Liver (tissue), 9 donors: ENCODE data around the gene TSC22D2. TPM values are rescaled to one million over a fixed set of nuclear protein-coding genes. Genes with fewer than 3 reads are reported as not detected.

ENCODE experiments used
- DNase-seq: peaks from one replicate; pipeline ENCODE4 v3.0.0-alpha.2; 2017; ENCODE audit warnings: low spot score
- H3K27ac ChIP-seq, 2 donors: one replicate each; pipeline ENCODE4 v1.7.0; 2013; ENCODE audit warnings: inconsistent platforms in 2 of 2, low read length in 2 of 2, control low read depth in 1 of 2, low read depth in 1 of 2, mild to moderate bottlenecking in 1 of 2
- H3K27me3 ChIP-seq, 4 donors: one replicate each; pipeline versions ENCODE4 v1.6.1 to v1.7.0; 2013; ENCODE audit warnings: low read length in 3 of 4, inconsistent platforms in 1 of 4, mild to moderate bottlenecking in 1 of 4, moderate library complexity in 1 of 4; ENCODE audit not compliant: control insufficient read depth in 4 of 4, insufficient read depth in 4 of 4
- H3K36me3 ChIP-seq, 4 donors: one replicate each; pipeline versions ENCODE4 v1.6.1 to v1.7.0; 2013; ENCODE audit warnings: low read length in 3 of 4, mild to moderate bottlenecking in 3 of 4, low read depth in 1 of 4, moderate library complexity in 1 of 4; ENCODE audit not compliant: control insufficient read depth in 4 of 4, insufficient read depth in 3 of 4
- H3K4me1 ChIP-seq, 4 donors: one replicate each; pipeline versions ENCODE4 v1.6.1 to v1.7.0; 2013; ENCODE audit warnings: low read length in 3 of 4, mild to moderate bottlenecking in 3 of 4, moderate library complexity in 1 of 4; ENCODE audit not compliant: control insufficient read depth in 4 of 4, insufficient read depth in 4 of 4
- H3K4me3 ChIP-seq, 3 donors: one replicate each; pipeline versions ENCODE4 v1.6.1 to v1.7.0; 2013; ENCODE audit warnings: low read length in 3 of 3, control low read depth in 1 of 3, low read depth in 1 of 3, mild to moderate bottlenecking in 1 of 3
- H3K9ac ChIP-seq, 2 donors: one replicate each; pipeline ENCODE4 v1.7.0; 2013; ENCODE audit warnings: low read length in 2 of 2, mild to moderate bottlenecking in 2 of 2, moderate library complexity in 2 of 2, control low read depth in 1 of 2, low read depth in 1 of 2
- H3K9me3 ChIP-seq, 4 donors: one replicate each; pipeline versions ENCODE4 v1.6.1 to v1.7.0; 2013; ENCODE audit warnings: low read length in 3 of 4; ENCODE audit not compliant: control insufficient read depth in 4 of 4
- FOXA1 ChIP-seq: IDR thresholded peaks from 2 replicates; pipeline ENCODE4 v1.6.1; 2016; ENCODE audit warnings: antibody characterized with exemption
- FOXA2 ChIP-seq: IDR thresholded peaks from 2 replicates; pipeline ENCODE4 v1.6.1; 2016; ENCODE audit warnings: antibody characterized with exemption
- GABPA ChIP-seq, 2 donors: IDR thresholded peaks in 1 of 2; conservative IDR thresholded peaks in 1 of 2; 2 replicates each; pipeline ENCODE4 v1.6.1; 2016; ENCODE audit warnings: antibody characterized with exemption in 2 of 2, mild to moderate bottlenecking in 1 of 2, moderate library complexity in 1 of 2
- HNF4A ChIP-seq, 2 donors: conservative IDR thresholded peaks; 2 replicates each; pipeline ENCODE4 v1.6.1; 2016; ENCODE audit warnings: antibody characterized with exemption in 2 of 2, mild to moderate bottlenecking in 2 of 2
- NR2F2 ChIP-seq: IDR thresholded peaks from 2 replicates; pipeline ENCODE4 v1.6.1; 2016; ENCODE audit warnings: antibody characterized with exemption
- RAD21 ChIP-seq, 2 donors: IDR thresholded peaks; 2 replicates each; pipeline ENCODE4 v1.6.1; 2016; ENCODE audit warnings: antibody characterized with exemption in 2 of 2, mild to moderate bottlenecking in 2 of 2
- RXRA ChIP-seq, 2 donors: IDR thresholded peaks; 2 replicates each; pipeline ENCODE4 v1.6.1; 2017 to 2018; ENCODE audit warnings: antibody characterized with exemption in 2 of 2, mild to moderate bottlenecking in 1 of 2
- SP1 ChIP-seq: IDR thresholded peaks from 2 replicates; pipeline ENCODE4 v1.6.1; 2018; ENCODE audit warnings: antibody characterized with exemption, mild to moderate bottlenecking
- TAF1 ChIP-seq: conservative IDR thresholded peaks from 2 replicates; pipeline ENCODE4 v1.6.1; 2016; ENCODE audit warnings: antibody characterized with exemption, mild to moderate bottlenecking
- WGBS: extraction: QIAGEN DNeasy Blood & Tissue Kit; methylation state at CpG from one replicate; pipeline ENCODE4 v1.1.7; 2013; 5-methylcytosine and 5-hydroxymethylcytosine counted together
- polyA plus RNA-seq, 2 donors: library from polyadenylated mRNA; stranded (reverse) in 1 of 2; unstranded in 1 of 2; fragments of 200-250 nt in 1 of 2; fragments of >200 nt in 1 of 2; fragmentation: Nextera tagmentation in 1 of 2; extraction: Ambion mirVana in 1 of 2; gene quantifications; one replicate each; pipeline versions ENCODE4 v1.2.1 to v1.2.3, GENCODE V29; 2013 to 2015
- total RNA-seq, 2 donors: library from RNA; depleted of rRNA; stranded (reverse); fragments of >200 nt; gene quantifications; one replicate each; pipeline ENCODE4 v1.2.3, GENCODE V29; 2014
- TF ChIP-seq, protein P1 (sequence below): IDR thresholded peaks from 2 replicates; pipeline ENCODE4 v1.6.1; 2016; ENCODE audit warnings: antibody characterized with exemption
- TF ChIP-seq, protein P2 (sequence below): IDR thresholded peaks from 2 replicates; pipeline ENCODE4 v1.6.1; 2016; ENCODE audit warnings: antibody characterized with exemption
- TF ChIP-seq, protein P3 (sequence below): fragments of 150-350 bp; IDR thresholded peaks from 2 replicates; pipeline ENCODE4 v1.5.1; 2017; ENCODE audit warnings: improper control_type of control experiment, low read depth, low read length; ENCODE audit not compliant: missing input control
- donor health status: healthy.
- donor health status: healthy.
- donor health status: healthy.
- donor health status: healthy.
- donor health status: healthy.

TSC22D2 gene
- total and polyA plus RNA-seq, 4 donors: 4.0 to 9.6 (median 7.8) TPM

DNA sequence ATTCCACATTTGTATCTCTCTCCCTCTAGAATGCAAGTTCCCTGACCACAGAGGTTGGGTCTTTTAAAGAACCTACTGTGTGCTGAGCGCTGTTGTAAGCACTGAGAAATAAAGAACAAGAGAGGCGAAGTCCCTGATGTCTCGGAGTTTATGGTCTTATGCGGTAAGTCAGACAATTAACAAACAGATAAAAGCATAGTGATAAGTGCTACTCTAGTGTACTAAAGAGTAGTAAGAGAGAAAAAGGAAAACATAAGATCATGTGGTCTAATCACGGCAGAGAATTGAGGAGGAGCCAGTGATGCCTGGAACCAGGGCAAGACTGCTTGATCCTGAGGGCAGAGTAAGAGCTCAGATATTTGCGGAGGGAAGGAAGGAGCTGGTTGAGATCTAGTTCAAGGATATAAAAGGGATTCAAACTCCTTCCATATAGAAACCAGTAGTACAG lies 29.8 kb upstream of the TSC22D2 start:
- no peak overlapping the region for H3K27ac ChIP-seq
- H3K9ac ChIP-seq: no peak overlapping the region
- H3K27me3 ChIP-seq: no peaks in the 10 kb centered on the region
- H3K4me1 ChIP-seq: peaks cover 3 to 10% (median 3%) of the 10 kb centered on the region in 4 donors
- DNase-seq: no peak
- H3K9me3 ChIP-seq: no peaks in the 10 kb centered on the region
- 93% methylated on average over 6 of the region's 6 CpGs for WGBS
- no peak for TF ChIP-seq TAF1
- TF ChIP-seq RAD21 (IDR thresholded peaks at IDR 0.05): no peak
- no peak for TF ChIP-seq FOXA2
- TF ChIP-seq HNF4A (conservative IDR thresholded peaks at IDR 0.05): no peak
- H3K36me3 ChIP-seq: no peaks in the 10 kb centered on the region
- H3K4me3 ChIP-seq: no peak overlapping the region

DNA sequence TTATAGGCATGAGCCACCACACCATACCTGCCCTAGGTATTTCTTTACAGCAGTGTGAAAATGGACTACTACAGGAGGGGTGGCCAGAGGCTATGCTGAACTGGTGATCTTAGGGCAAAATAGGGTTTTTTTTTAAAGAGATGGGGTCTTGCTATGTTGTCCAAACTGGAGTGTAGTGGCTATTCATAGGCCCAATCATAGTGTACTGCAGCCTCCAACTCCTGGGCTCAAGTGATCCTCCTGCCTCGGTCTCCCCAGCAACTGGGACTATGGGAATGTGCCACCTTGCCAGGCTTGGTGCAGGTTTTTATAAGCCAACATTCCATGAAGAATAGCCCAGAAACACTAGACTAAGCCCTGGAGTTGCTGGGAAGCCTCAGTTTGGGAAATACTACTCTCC lies 28.6 kb upstream of the TSC22D2 start:
- Histone ChIP-seq H3K9me3 (no peaks in the 10 kb centered on the region), H3K9ac (no peak overlapping the region), H3K36me3 (no peaks in the 10 kb centered on the region), H3K27ac (no peak overlapping the region), H3K27me3 (no peaks in the 10 kb centered on the region), H3K4me1 (peaks cover 3 to 10% (median 3%) of the 10 kb centered on the region in 4 donors), H3K4me3 (no peak overlapping the region)
- DNase-seq: no peak
- 98% methylated on average over 1 of the region's 1 CpG for WGBS
- TF ChIP-seq, protein P1, sequence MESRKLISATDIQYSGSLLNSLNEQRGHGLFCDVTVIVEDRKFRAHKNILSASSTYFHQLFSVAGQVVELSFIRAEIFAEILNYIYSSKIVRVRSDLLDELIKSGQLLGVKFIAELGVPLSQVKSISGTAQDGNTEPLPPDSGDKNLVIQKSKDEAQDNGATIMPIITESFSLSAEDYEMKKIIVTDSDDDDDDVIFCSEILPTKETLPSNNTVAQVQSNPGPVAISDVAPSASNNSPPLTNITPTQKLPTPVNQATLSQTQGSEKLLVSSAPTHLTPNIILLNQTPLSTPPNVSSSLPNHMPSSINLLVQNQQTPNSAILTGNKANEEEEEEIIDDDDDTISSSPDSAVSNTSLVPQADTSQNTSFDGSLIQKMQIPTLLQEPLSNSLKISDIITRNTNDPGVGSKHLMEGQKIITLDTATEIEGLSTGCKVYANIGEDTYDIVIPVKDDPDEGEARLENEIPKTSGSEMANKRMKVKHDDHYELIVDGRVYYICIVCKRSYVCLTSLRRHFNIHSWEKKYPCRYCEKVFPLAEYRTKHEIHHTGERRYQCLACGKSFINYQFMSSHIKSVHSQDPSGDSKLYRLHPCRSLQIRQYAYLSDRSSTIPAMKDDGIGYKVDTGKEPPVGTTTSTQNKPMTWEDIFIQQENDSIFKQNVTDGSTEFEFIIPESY: no peak
- no peak for TF ChIP-seq GABPA (IDR thresholded peaks at IDR 0.05 in 1 of 2, conservative IDR thresholded peaks at IDR 0.05 in 1 of 2)
- TF ChIP-seq, protein P2, sequence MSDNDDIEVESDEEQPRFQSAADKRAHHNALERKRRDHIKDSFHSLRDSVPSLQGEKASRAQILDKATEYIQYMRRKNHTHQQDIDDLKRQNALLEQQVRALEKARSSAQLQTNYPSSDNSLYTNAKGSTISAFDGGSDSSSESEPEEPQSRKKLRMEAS: no peak
- no peak for TF ChIP-seq RAD21 (IDR thresholded peaks at IDR 0.05)
- TF ChIP-seq FOXA1: no peak
- no peak for TF ChIP-seq TAF1
- TF ChIP-seq FOXA2: no peak

DNA sequence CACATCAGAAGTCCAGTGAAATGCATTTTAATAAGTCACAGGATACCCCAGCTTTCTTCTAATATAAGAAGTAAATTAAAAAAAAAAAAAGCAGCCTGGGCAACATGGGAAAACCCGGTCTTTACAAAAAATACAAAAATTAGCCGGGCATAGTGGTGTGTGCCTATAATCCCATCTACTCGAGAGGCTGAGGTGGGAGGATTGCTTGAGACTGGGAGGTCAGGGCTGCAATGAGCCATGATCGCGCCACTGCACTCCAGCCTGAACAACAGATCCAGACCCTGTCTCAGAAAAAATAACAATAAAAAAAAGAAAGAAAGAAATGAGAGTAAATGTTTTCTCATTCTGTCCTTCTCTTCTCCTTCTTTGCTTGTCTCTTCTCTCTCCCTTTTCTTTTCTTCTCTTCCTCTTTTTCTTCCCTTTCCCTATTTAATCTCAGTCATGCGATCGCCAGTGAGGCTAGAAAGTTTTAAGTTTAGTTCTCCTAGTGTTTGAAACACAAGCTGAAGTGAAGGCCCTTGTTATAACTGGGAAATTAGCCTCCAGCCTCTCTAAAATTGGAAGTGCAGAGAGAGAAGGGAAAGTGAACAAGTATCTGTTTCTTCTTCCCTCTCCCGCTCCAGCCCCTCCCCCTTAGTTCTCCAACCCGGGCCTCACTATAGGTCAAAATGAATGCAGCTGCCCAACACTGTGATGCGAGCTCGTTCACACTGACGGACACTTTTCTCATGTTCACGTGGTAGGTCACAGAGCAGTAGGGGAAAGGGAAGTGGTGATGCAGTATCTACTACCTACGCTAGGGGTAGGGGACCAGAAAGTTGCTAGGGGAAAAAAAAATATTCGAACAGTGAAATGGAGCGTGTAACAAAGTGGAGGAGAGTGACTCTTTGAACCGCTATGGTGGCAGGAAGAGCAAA lies 23.5 kb upstream of the TSC22D2 start:
- TF ChIP-seq, protein P3, sequence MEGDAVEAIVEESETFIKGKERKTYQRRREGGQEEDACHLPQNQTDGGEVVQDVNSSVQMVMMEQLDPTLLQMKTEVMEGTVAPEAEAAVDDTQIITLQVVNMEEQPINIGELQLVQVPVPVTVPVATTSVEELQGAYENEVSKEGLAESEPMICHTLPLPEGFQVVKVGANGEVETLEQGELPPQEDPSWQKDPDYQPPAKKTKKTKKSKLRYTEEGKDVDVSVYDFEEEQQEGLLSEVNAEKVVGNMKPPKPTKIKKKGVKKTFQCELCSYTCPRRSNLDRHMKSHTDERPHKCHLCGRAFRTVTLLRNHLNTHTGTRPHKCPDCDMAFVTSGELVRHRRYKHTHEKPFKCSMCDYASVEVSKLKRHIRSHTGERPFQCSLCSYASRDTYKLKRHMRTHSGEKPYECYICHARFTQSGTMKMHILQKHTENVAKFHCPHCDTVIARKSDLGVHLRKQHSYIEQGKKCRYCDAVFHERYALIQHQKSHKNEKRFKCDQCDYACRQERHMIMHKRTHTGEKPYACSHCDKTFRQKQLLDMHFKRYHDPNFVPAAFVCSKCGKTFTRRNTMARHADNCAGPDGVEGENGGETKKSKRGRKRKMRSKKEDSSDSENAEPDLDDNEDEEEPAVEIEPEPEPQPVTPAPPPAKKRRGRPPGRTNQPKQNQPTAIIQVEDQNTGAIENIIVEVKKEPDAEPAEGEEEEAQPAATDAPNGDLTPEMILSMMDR: peak; percentile 24
- no peak for TF ChIP-seq FOXA2
- peak in 1 of 2 donors; percentile 9 for TF ChIP-seq RXRA (IDR thresholded peaks at IDR 0.05)
- peak in 1 of 2 donors; percentile 48 for TF ChIP-seq RAD21 (IDR thresholded peaks at IDR 0.05)
- TF ChIP-seq HNF4A (conservative IDR thresholded peaks at IDR 0.05): no peak
- TF ChIP-seq NR2F2: no peak
- no peak for TF ChIP-seq SP1
- WGBS: 65% methylated on average over 17 of the region's 17 CpGs
- no peak overlapping the region for H3K9ac ChIP-seq

More for the DNA sequence above, 23.5 kb upstream of the TSC22D2 start:
- Histone ChIP-seq H3K4me1 (no peaks in the 10 kb centered on the region), H3K36me3 (no peaks in the 10 kb centered on the region), H3K9me3 (no peaks in the 10 kb centered on the region), H3K4me3 (no peak overlapping the region), H3K27ac (no peak overlapping the region), H3K27me3 (no peaks in the 10 kb centered on the region)
- DNase-seq: peak; percentile 40
